Sigmoid colon (tissue), 4 donors: ENCODE data around the gene PLCL1.

Experiments used
- POLR2A ChIP-seq, 2 donors: fragments of 450-650 bp; IDR thresholded peaks; one replicate each; pipeline ENCODE4 v1.6.1; 2016; ENCODE audit warnings: antibody characterized with exemption in 2 of 2, mild to moderate bottlenecking in 2 of 2, moderate library complexity in 2 of 2
- POLR2AphosphoS5 ChIP-seq, 4 donors: sonication (generic); formaldehyde crosslinking; IDR thresholded peaks; one replicate each; pipeline ENCODE4 v1.6.1; 2017; ENCODE audit warnings: antibody characterized with exemption in 4 of 4
- TF ChIP-seq, protein P1 (sequence below), 4 experiments: fragments of 450-650 bp in 3 of 4; fragments of 200-600 bp in 1 of 4; IDR thresholded peaks; one replicate each; pipeline ENCODE4 v1.5.1; 2016 to 2019; ENCODE audit warnings: antibody characterized with exemption in 4 of 4, mild to moderate bottlenecking in 3 of 4, moderate library complexity in 2 of 4

DNA sequence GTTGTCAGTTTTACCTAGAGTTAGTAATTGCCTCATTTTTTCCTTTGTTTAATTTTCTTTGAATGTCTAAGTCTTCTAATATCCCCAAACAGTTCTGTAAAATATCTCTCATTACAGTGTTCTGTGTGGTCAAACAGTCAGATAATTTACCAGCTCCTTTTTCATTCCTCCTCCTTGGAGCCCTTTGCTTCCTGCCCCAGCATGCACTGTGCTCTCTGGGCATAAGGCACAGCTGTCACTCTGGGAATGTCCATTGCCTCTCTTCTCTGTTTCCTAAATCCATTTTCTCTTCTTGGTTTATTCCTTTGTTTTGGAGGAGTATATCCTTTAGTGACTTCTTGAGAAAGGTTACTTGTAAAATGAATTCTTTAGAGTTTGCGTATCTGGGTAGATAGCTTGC is 139.3 kb downstream of the PLCL1 start:
- TF ChIP-seq, protein P1, sequence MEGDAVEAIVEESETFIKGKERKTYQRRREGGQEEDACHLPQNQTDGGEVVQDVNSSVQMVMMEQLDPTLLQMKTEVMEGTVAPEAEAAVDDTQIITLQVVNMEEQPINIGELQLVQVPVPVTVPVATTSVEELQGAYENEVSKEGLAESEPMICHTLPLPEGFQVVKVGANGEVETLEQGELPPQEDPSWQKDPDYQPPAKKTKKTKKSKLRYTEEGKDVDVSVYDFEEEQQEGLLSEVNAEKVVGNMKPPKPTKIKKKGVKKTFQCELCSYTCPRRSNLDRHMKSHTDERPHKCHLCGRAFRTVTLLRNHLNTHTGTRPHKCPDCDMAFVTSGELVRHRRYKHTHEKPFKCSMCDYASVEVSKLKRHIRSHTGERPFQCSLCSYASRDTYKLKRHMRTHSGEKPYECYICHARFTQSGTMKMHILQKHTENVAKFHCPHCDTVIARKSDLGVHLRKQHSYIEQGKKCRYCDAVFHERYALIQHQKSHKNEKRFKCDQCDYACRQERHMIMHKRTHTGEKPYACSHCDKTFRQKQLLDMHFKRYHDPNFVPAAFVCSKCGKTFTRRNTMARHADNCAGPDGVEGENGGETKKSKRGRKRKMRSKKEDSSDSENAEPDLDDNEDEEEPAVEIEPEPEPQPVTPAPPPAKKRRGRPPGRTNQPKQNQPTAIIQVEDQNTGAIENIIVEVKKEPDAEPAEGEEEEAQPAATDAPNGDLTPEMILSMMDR (IDR thresholded peaks at IDR 0.05): no peak
- no peak for TF ChIP-seq POLR2AphosphoS5 (IDR thresholded peaks at IDR 0.05)
- TF ChIP-seq POLR2A (IDR thresholded peaks at IDR 0.05): no peak
